K562 (cell line): ENCODE results near the gene METRNL. TPM values are rescaled to one million over a fixed set of nuclear protein-coding genes. Genes with fewer than 3 reads are reported as not detected.
A peak's percentile ranks its signal among the peaks of the same experiment; 100 is the strongest.

Source experiments
- ARHGAP35 ChIP-seq: fragments of 450-650 bp; IDR thresholded peaks from 2 replicates; pipeline ENCODE4 v1.6.1; 2018; ENCODE audit not compliant: partially characterized antibody
- BACH1 ChIP-seq: fragments of 200-800 bp; sonication (Bioruptor generic); IDR thresholded peaks from 2 replicates; pipeline ENCODE4 v1.6.1; 2016; ENCODE audit warnings: missing genetic modification characterization, missing compliant biosample characterization
- CCAR2 ChIP-seq: fragments of 200-400 bp; formaldehyde crosslinking; IDR thresholded peaks from 2 replicates; pipeline ENCODE4 v1.6.1; 2017; ENCODE audit warnings: mild to moderate bottlenecking, low read depth, low read length
- CHD1 ChIP-seq: fragments of 200-600 bp; sonication (generic); IDR thresholded peaks from one replicate; pipeline ENCODE4 v1.6.1; 2012; ENCODE audit warnings: mild to moderate bottlenecking, moderate library complexity, low read length, inconsistent platforms
- DMBX1 ChIP-seq: fragments of 250-450 bp; sonication (Bioruptor Pico); IDR thresholded peaks from 2 replicates; pipeline ENCODE4 v1.8.0; 2022; ENCODE audit warnings: inconsistent platforms, mild to moderate bottlenecking, moderate library complexity, borderline replicate concordance
- ESRRA ChIP-seq: fragments of 450-650 bp; IDR thresholded peaks from 2 replicates; pipeline ENCODE4 v1.6.1; 2014; ENCODE audit warnings: low read depth, mild to moderate bottlenecking, moderate library complexity, borderline replicate concordance
- GTF3C2 ChIP-seq: IDR thresholded peaks from 3 replicates; pipeline ENCODE4 v1.6.1; 2011; ENCODE audit warnings: borderline replicate concordance, mild to moderate bottlenecking, moderate library complexity; ENCODE audit not compliant: insufficient read length; ENCODE audit errors: extremely low read depth
- KLF6 ChIP-seq: fragments of 250-450 bp; sonication (Bioruptor Pico); IDR thresholded peaks from 2 replicates; pipeline ENCODE4 v1.4.0; 2020; ENCODE audit warnings: mild to moderate bottlenecking, moderate library complexity, borderline replicate concordance
- LEF1 ChIP-seq: fragments of 450-650 bp; IDR thresholded peaks from 2 replicates; pipeline ENCODE4 v1.6.1; 2016; ENCODE audit warnings: mild to moderate bottlenecking
- RBM14 ChIP-seq: fragments of 200-400 bp; formaldehyde crosslinking; IDR thresholded peaks from 2 replicates; pipeline ENCODE4 v1.6.1; 2018; ENCODE audit warnings: low read depth, mild to moderate bottlenecking, low read length, moderate library complexity, borderline replicate concordance; ENCODE audit not compliant: insufficient read depth
- SAFB2 ChIP-seq: fragments of 200-400 bp; formaldehyde crosslinking; IDR thresholded peaks from 2 replicates; pipeline ENCODE4 v1.6.1; 2018; ENCODE audit warnings: borderline replicate concordance, low read length, low read depth, moderate library complexity; ENCODE audit not compliant: severe bottlenecking
- TEAD2 ChIP-seq: fragments of 450-650 bp; IDR thresholded peaks from 2 replicates; pipeline ENCODE4 v1.6.1; 2016; ENCODE audit warnings: missing genetic modification characterization, control low read depth, missing compliant biosample characterization
- TRIM24 ChIP-seq, 2 experiments: fragments of 450-650 bp; IDR thresholded peaks; 2 replicates each; pipeline ENCODE4 v1.6.1; 2016
- TRIM28 ChIP-seq: fragments of 450-650 bp; IDR thresholded peaks from 2 replicates; pipeline ENCODE4 v1.6.1; 2017
- U2AF2 ChIP-seq: fragments of 200-400 bp; formaldehyde crosslinking; optimal IDR thresholded peaks from 2 replicates; pipeline ENCODE3; 2017; ENCODE audit warnings: low read depth, mild to moderate bottlenecking, low read length
- USF1 ChIP-seq: sonication (generic); formaldehyde crosslinking; IDR thresholded peaks from 2 replicates; pipeline ENCODE4 v1.9.0; 2022; ENCODE audit warnings: mild to moderate bottlenecking, missing genetic modification reagents
- ZBTB2 ChIP-seq: fragments of 450-650 bp; IDR thresholded peaks from 2 replicates; pipeline ENCODE4 v1.6.1; 2016; ENCODE audit warnings: antibody characterized with exemption
- ZKSCAN1 ChIP-seq: fragments of 150-350 bp; IDR thresholded peaks from 2 replicates; pipeline ENCODE4 v1.6.1; 2016; ENCODE audit warnings: low read depth, low read length
- ZNF316 ChIP-seq: fragments of 450-650 bp; IDR thresholded peaks from 2 replicates; pipeline ENCODE4 v1.6.1; 2016
- ZNF436 ChIP-seq: fragments of 250-450, 450-650 bp; sonication (Bioruptor Pico); formaldehyde crosslinking; IDR thresholded peaks from 2 replicates; pipeline ENCODE4 v1.7.0; 2020; ENCODE audit warnings: mild to moderate bottlenecking
- ZNF717 ChIP-seq: fragments of 250-450 bp; sonication (Bioruptor Pico); IDR thresholded peaks from 2 replicates; pipeline ENCODE4 v1.5.0; 2021
- ZNF740 ChIP-seq, 3 experiments: fragments of 200-800 bp in 1 of 3; sonication (Bioruptor generic) in 1 of 3; sonication (generic) in 1 of 3; formaldehyde crosslinking in 1 of 3; IDR thresholded peaks; 2 replicates each; pipeline versions ENCODE4 v1.6.1 to v1.8.0; 2016 to 2022; ENCODE audit warnings: mild to moderate bottlenecking in 2 of 3, missing compliant biosample characterization in 2 of 3, missing genetic modification characterization in 2 of 3, missing genetic modification reagents in 1 of 3
- ZNF77 ChIP-seq: fragments of 250-450 bp; sonication (Bioruptor Pico); IDR thresholded peaks from 2 replicates; pipeline ENCODE4 v1.5.0; 2020
- polyA plus RNA-seq, 8 experiments: library from polyadenylated mRNA; depleted of rRNA in 4 of 8; stranded (reverse) in 5 of 8; unstranded in 3 of 8; fragments of >200 nt; fragmentation: Nextera tagmentation in 2 of 8; fragmentation: Illumina TruSeq in 1 of 8; extraction: Ambion mirVana in 2 of 8; extraction: Trizol in 1 of 8; gene quantifications; 2 replicates each; pipeline versions ENCODE4 v1.2.1 to v1.2.3, GENCODE V29; 2011 to 2014; ENCODE audit warnings: inconsistent platforms in 1 of 8, missing spikeins in 1 of 8
- total RNA-seq, 7 experiments: library from RNA; depleted of rRNA in 6 of 7; stranded (reverse); fragments of >200 nt in 6 of 7; fragmentation: Illumina TruSeq in 2 of 7; extraction: Trizol in 2 of 7; gene quantifications; 2 replicates each; pipeline versions ENCODE4 v1.2.1 to v1.2.3, GENCODE V29; 2011 to 2021; ENCODE audit warnings: low replicate concordance in 1 of 7

Gene METRNL
- total and polyA plus RNA-seq, 9 of the 15 experiments (the other 6 are each of a cell fraction or from before 2014, with no cell fraction given) = 0.17 to 31.8 (median 2.9) TPM

GRCh38 chr17:83071966-83072562, 7.3 kb upstream of the METRNL start (continued):
- no peak for TF ChIP-seq TEAD2
- TF ChIP-seq ZNF77 = no peak
- TF ChIP-seq U2AF2 = no peak
- TF ChIP-seq CHD1 = no peak
- no peak for TF ChIP-seq BACH1 (tag)
- TF ChIP-seq ZNF717 = no peak
- TF ChIP-seq ZNF436 = peak; percentile 90
- peak; percentile 47 for TF ChIP-seq GTF3C2
- TF ChIP-seq ZBTB2 = no peak
- TF ChIP-seq CCAR2 = no peak
- no peak for TF ChIP-seq LEF1
- no peak for TF ChIP-seq ARHGAP35
- TF ChIP-seq ZNF740 (CRISPR knock-in tag; IDR thresholded peaks at IDR 0.05) = no peak
- no peak for TF ChIP-seq ZNF740 (tag; IDR thresholded peaks at IDR 0.05)
- TF ChIP-seq ZKSCAN1 = no peak
- TF ChIP-seq ZNF316 = no peak
- no peak for TF ChIP-seq ESRRA
- TF ChIP-seq SAFB2 = no peak
- TF ChIP-seq RBM14 = no peak
- TF ChIP-seq USF1 (CRISPR knock-in tag) = peak; percentile 36; the same call in 1 of the 2 replicates
- TF ChIP-seq KLF6 (CRISPR knock-in tag) = no peak
- TF ChIP-seq TRIM24 (IDR thresholded peaks at IDR 0.05) = no peak
- no peak for TF ChIP-seq DMBX1
- no peak for TF ChIP-seq TRIM28
